ENCODE data around the gene TALDO1.

DNA sequence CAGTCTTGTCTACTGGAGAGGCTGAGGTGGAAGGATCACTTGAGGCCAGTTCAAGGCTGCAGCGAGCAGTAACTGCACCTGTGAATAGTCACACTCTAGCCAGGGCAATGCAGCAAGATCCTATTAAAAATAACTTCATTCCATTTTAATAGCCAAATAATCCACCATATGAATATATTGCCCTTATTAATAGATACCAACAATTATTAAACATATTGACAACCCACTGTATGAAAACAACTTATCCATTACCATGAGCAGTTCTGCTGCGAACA lies 19.6 kb downstream of the TALDO1 start:
- TF ChIP-seq, protein P1, sequence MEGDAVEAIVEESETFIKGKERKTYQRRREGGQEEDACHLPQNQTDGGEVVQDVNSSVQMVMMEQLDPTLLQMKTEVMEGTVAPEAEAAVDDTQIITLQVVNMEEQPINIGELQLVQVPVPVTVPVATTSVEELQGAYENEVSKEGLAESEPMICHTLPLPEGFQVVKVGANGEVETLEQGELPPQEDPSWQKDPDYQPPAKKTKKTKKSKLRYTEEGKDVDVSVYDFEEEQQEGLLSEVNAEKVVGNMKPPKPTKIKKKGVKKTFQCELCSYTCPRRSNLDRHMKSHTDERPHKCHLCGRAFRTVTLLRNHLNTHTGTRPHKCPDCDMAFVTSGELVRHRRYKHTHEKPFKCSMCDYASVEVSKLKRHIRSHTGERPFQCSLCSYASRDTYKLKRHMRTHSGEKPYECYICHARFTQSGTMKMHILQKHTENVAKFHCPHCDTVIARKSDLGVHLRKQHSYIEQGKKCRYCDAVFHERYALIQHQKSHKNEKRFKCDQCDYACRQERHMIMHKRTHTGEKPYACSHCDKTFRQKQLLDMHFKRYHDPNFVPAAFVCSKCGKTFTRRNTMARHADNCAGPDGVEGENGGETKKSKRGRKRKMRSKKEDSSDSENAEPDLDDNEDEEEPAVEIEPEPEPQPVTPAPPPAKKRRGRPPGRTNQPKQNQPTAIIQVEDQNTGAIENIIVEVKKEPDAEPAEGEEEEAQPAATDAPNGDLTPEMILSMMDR (conservative IDR thresholded peaks at IDR 0.05; ENCODE audit: low read length), result no peak
- TF ChIP-seq EZH2phosphoT487 (IDR thresholded peaks at IDR 0.05; ENCODE audit: borderline replicate concordance), result no peak

Data from Loucy (cell line).